GM23248 (cell line): ENCODE results near the gene HOXB9.

Experiments used
- EZH2 ChIP-seq: fragments of 200-600 bp; sonication (generic); IDR thresholded peaks from 2 replicates; pipeline ENCODE4 v1.6.1; 2018; ENCODE audit warnings: antibody characterized with exemption, mild to moderate bottlenecking; ENCODE audit not compliant: insufficient read depth, poor library complexity, severe bottlenecking
- EZH2phosphoT487 ChIP-seq: fragments of 200-600 bp; sonication (generic); IDR thresholded peaks from 2 replicates; pipeline ENCODE4 v1.6.1; 2018; ENCODE audit warnings: antibody characterized with exemption, moderate library complexity, mild to moderate bottlenecking, low read depth; ENCODE audit not compliant: insufficient read depth

DNA sequence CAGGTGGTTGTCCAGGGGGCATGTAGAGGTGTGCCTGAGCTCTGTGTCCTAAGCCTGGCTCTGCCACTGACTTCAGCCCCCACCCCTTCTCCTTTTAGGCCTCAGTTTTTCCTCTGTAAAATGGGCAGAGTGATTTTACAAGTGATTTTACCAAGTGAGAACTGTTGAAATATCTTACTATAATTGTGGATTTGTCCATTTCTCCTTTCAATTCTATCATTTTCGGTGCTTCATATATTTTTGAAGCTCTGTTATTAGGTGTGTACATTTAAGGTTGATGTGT lies 21.7 kb upstream of the HOXB9 start:
- TF ChIP-seq EZH2: peak; percentile 38
- no peak for TF ChIP-seq EZH2phosphoT487
